CD4-positive, alpha-beta T cell (primary cell): Measurements from ENCODE around the gene MTMR2. TPM values are rescaled to one million over a fixed set of nuclear protein-coding genes. Genes with fewer than 3 reads are reported as not detected.

Source experiments
- ATAC-seq: fragments of 200-7000 bp; cut with Tn5 transposase; one replicate; pipeline ENCODE4 v1.10.0; 2022; ENCODE audit warnings: mild to moderate bottlenecking; ENCODE audit not compliant: poor library complexity
- CTCF ChIA-PET: fragments of 350-600 bp; sonication (Branson Sonifier 250); formaldehyde crosslinking; loops from one replicate; lab custom pipeline; 2021; ENCODE audit warnings: antibody characterized with exemption, inconsistent platforms; lab: Charles Lee
- POLR2A ChIA-PET: fragments of 350-600 bp; sonication (Branson Sonifier 250); formaldehyde crosslinking; loops from one replicate; lab custom pipeline; 2021; ENCODE audit warnings: antibody characterized with exemption, inconsistent platforms; lab: Charles Lee
- DNase-seq, 14 experiments: peaks; one replicate each; pipeline ENCODE4 v3.0.0-alpha.2; 2013 to 2020; ENCODE audit warnings: mixed read lengths in 2 of 14
- H3K27ac ChIP-seq, 2 donors: one replicate each; pipeline versions ENCODE4 v1.5.1 to v1.7.0; 2013; ENCODE audit warnings: low read length in 2 of 2, low read depth in 1 of 2, mild to moderate bottlenecking in 1 of 2
- H3K27me3 ChIP-seq, 2 experiments: 1 replicate in 1 of 2; 2 replicates in 1 of 2; pipeline versions ENCODE4 v1.6.1 to v1.7.0; 2013; ENCODE audit warnings: low read length in 2 of 2, control low read depth in 1 of 2, mild to moderate bottlenecking in 1 of 2, moderate library complexity in 1 of 2; ENCODE audit not compliant: insufficient read depth in 2 of 2, control insufficient read depth in 1 of 2
- H3K36me3 ChIP-seq: one replicate; pipeline ENCODE4 v1.6.1; 2013; ENCODE audit warnings: low read length, control low read depth; ENCODE audit not compliant: insufficient read depth
- H3K4me1 ChIP-seq: one replicate; pipeline ENCODE4 v1.6.1; 2013; ENCODE audit warnings: low read length, control low read depth; ENCODE audit not compliant: insufficient read depth
- H3K4me3 ChIP-seq: one replicate; pipeline ENCODE4 v1.5.1; 2013; ENCODE audit warnings: mild to moderate bottlenecking, low read length, moderate library complexity
- H3K9me3 ChIP-seq, 2 experiments: 1 replicate in 1 of 2; 2 replicates in 1 of 2; pipeline versions ENCODE4 v1.6.1 to v1.7.0; 2013; ENCODE audit warnings: low read length in 2 of 2, mild to moderate bottlenecking in 2 of 2, control low read depth in 1 of 2, moderate library complexity in 1 of 2; ENCODE audit not compliant: control insufficient read depth in 1 of 2, insufficient read depth in 1 of 2
- H3K27ac Mint-ChIP-seq: one replicate; pipeline ENCODE4 v1.8.0; 2020; ENCODE audit warnings: mixed read lengths
- H3K27me3 Mint-ChIP-seq: one replicate; pipeline ENCODE4 v1.8.0; 2021; ENCODE audit warnings: mixed read lengths
- H3K36me3 Mint-ChIP-seq: one replicate; pipeline ENCODE4 v1.8.0; 2021; ENCODE audit warnings: low read depth, mixed read lengths
- H3K4me1 Mint-ChIP-seq: one replicate; pipeline ENCODE4 v1.8.0; 2021; ENCODE audit warnings: low read depth, mixed read lengths
- H3K4me3 Mint-ChIP-seq: one replicate; pipeline ENCODE4 v1.8.0; 2020; ENCODE audit warnings: mild to moderate bottlenecking, mixed read lengths
- H3K9me3 Mint-ChIP-seq: one replicate; pipeline ENCODE4 v1.8.0; 2020; ENCODE audit warnings: mixed read lengths
- CTCF ChIP-seq: fragments of 200-600 bp; IDR thresholded peaks from one replicate; pipeline ENCODE4 v1.8.0; 2022; ENCODE audit warnings: antibody characterized with exemption, mild to moderate bottlenecking
- intact Hi-C, 2 experiments: fragments of 100-400 bp; cut with DNase I in 1 of 2; cut with micrococcal nuclease in 1 of 2; formaldehyde crosslinking; loops; one replicate each; pipeline versions ENCODE4 v1.15.1 to v1.9.0; 2023 to 2025; cut with DNase I, micrococcal nuclease
- total RNA-seq, 174 experiments: library from RNA in 2 of 174; stranded (reverse) in 2 of 174; gene quantifications; one replicate each; pipeline ENCODE4 v1.2.3 and lab custom pipeline; 2021 to 2026

Gene MTMR2
- total RNA-seq, 2 experiments from 2014 or later: 6.6 to 6.9 TPM

- TF ChIP-seq CTCF: no peak
- Histone ChIP-seq H3K27me3 (no peaks in the 10 kb centered on the region), H3K4me3 (no peak overlapping the region), H3K27ac (no peak overlapping the region), H3K36me3 (no peaks in the 10 kb centered on the region), H3K9me3 (peaks cover 7 to 19% of the 10 kb centered on the region in 2 experiments), H3K4me1 (no peaks in the 10 kb centered on the region)
- Mint-ChIP-seq H3K4me1 (no peaks in the 10 kb centered on the region), H3K27me3 (peaks cover 1% of the 10 kb centered on the region), H3K4me3 (no peak overlapping the region), H3K36me3 (peaks cover 3% of the 10 kb centered on the region), H3K27ac (no peak overlapping the region), H3K9me3 (peaks cover 12% of the 10 kb centered on the region)
- DNase-seq (no peak), ATAC-seq (no peak)
- POLR2A ChIA-PET: no interaction called here
- intact Hi-C loops: no loop called here
- CTCF ChIA-PET: no interaction called here
Observed at GRCh38 chr11:95931916-95932315, 8.0 kb upstream of the MTMR2 start.

GRCh38 chr11:95930948-95931347 is 7.0 kb upstream of the MTMR2 start:
- CTCF ChIA-PET: no interaction called here
- intact Hi-C loops: no loop called here
- H3K27ac Mint-ChIP-seq: no peak overlapping the region

GRCh38 chr11:95926726-95927125 is 2.8 kb upstream of the MTMR2 start:
- no peak overlapping the region for H3K27ac ChIP-seq
- no peak overlapping the region for H3K4me3 ChIP-seq
- intact Hi-C loops: no loop called here
- no peak for TF ChIP-seq CTCF
- ChIA-PET CTCF (no interaction called here), POLR2A (no interaction called here)
- no peaks in the 10 kb centered on the region for H3K27me3 ChIP-seq
- H3K9me3 ChIP-seq: peaks cover 3 to 17% of the 10 kb centered on the region in 2 experiments
- peaks cover 15% of the 10 kb centered on the region for H3K36me3 Mint-ChIP-seq
- H3K4me1 ChIP-seq: peaks cover 9% of the 10 kb centered on the region
- H3K4me1 Mint-ChIP-seq: peaks cover 29% of the 10 kb centered on the region
- H3K27me3 Mint-ChIP-seq: peaks cover 9% of the 10 kb centered on the region
- DNase-seq: no peak
- ATAC-seq: no peak
- H3K36me3 ChIP-seq: no peaks in the 10 kb centered on the region
- H3K27ac Mint-ChIP-seq: no peak overlapping the region
- no peak overlapping the region for H3K4me3 Mint-ChIP-seq
- H3K9me3 Mint-ChIP-seq: peaks cover 8% of the 10 kb centered on the region

More at GRCh38 chr11:95930948-95931347, 7.0 kb upstream of the MTMR2 start:
- Mint-ChIP-seq H3K4me3 (no peak overlapping the region), H3K36me3 (peaks cover 3% of the 10 kb centered on the region), H3K27me3 (peaks cover 9% of the 10 kb centered on the region), H3K9me3 (peaks cover 12% of the 10 kb centered on the region), H3K4me1 (no peaks in the 10 kb centered on the region)
- no peak overlapping the region for H3K27ac ChIP-seq
- TF ChIP-seq CTCF: no peak
- H3K4me1 ChIP-seq: no peaks in the 10 kb centered on the region
- H3K9me3 ChIP-seq: peaks cover 7 to 19% of the 10 kb centered on the region in 2 experiments
- DNase-seq: no peak
- no peak for ATAC-seq
- no peaks in the 10 kb centered on the region for H3K36me3 ChIP-seq
- POLR2A ChIA-PET: no interaction called here
- no peaks in the 10 kb centered on the region for H3K27me3 ChIP-seq
- no peak overlapping the region for H3K4me3 ChIP-seq
